HL-60 (cell line): ENCODE results near the gene BTBD9.

ENCODE experiments used
- DNase-seq, 2 experiments: peaks; one replicate each; pipeline ENCODE4 v3.0.0-alpha.2; 2010 to 2020; ENCODE audit warnings: low read depth in 1 of 2, low spot score in 1 of 2
- H3K27ac ChIP-seq: fragments of 250-450 bp; sonication (Bioruptor Pico); replicated peaks from 2 replicates; pipeline ENCODE4 v1.5.1; 2020; ENCODE audit warnings: mild to moderate bottlenecking, moderate library complexity
- H3K27me3 ChIP-seq: fragments of 250-450 bp; sonication (Bioruptor Pico); 2 replicates; pipeline ENCODE4 v1.5.1; 2021; ENCODE audit warnings: mild to moderate bottlenecking, moderate library complexity; ENCODE audit not compliant: insufficient read depth, poor library complexity, severe bottlenecking
- H3K4me3 ChIP-seq: replicated peaks from 2 replicates; pipeline ENCODE4 v1.5.1; 2011; ENCODE audit warnings: mild to moderate bottlenecking, control low read depth, low read length; ENCODE audit not compliant: insufficient read depth
- CTCF ChIP-seq: IDR thresholded peaks from one replicate; pipeline ENCODE4 v1.5.1; 2011; ENCODE audit warnings: low read length, control low read depth, inconsistent platforms; ENCODE audit not compliant: insufficient read depth
- GABPA ChIP-seq: IDR thresholded peaks from 2 replicates; pipeline ENCODE4 v1.6.1; 2012; ENCODE audit warnings: low read depth
- POLR2AphosphoS5 ChIP-seq: IDR thresholded peaks from 2 replicates; pipeline ENCODE4 v1.6.1; 2012; ENCODE audit warnings: low read depth
- REST ChIP-seq: IDR thresholded peaks from 2 replicates; pipeline ENCODE4 v1.6.1; 2012; ENCODE audit warnings: low read depth; ENCODE audit not compliant: insufficient replicate concordance
- SPI1 ChIP-seq: IDR thresholded peaks from 2 replicates; pipeline ENCODE4 v1.6.1; 2012; ENCODE audit warnings: low read depth, mild to moderate bottlenecking, borderline replicate concordance

BTBD9 gene

GRCh38 chr6:38175786-38176185 is 463.9 kb downstream of the BTBD9 start:
- Histone ChIP-seq H3K27me3 (no peaks in the 10 kb centered on the region), H3K27ac (no peak overlapping the region)
- TF ChIP-seq REST (no peak), CTCF (no peak), POLR2AphosphoS5 (no peak), SPI1 (no peak)

GRCh38 chr6:38174806-38175495 is 464.8 kb downstream of the BTBD9 start:
- H3K27me3 ChIP-seq: no peaks in the 10 kb centered on the region
- TF ChIP-seq REST: no peak
- no peak for TF ChIP-seq POLR2AphosphoS5
- TF ChIP-seq GABPA: no peak
- TF ChIP-seq SPI1: no peak
- no peak overlapping the region for H3K4me3 ChIP-seq
- DNase-seq: no peak
- H3K27ac ChIP-seq: no peak overlapping the region

More at GRCh38 chr6:38175786-38176185, 463.9 kb downstream of the BTBD9 start:
- H3K4me3 ChIP-seq: no peak overlapping the region
- no peak for DNase-seq

- H3K27me3 ChIP-seq: no peaks in the 10 kb centered on the region
- H3K27ac ChIP-seq: no peak overlapping the region
- no peak overlapping the region for H3K4me3 ChIP-seq
- TF ChIP-seq POLR2AphosphoS5 (no peak), REST (no peak), GABPA (no peak), CTCF (no peak), SPI1 (no peak)
- no peak for DNase-seq
Observed at GRCh38 chr6:38174315-38174714, 465.4 kb downstream of the BTBD9 start.
